ENCODE data around the gene CUX1.

CUX1 gene

DNA sequence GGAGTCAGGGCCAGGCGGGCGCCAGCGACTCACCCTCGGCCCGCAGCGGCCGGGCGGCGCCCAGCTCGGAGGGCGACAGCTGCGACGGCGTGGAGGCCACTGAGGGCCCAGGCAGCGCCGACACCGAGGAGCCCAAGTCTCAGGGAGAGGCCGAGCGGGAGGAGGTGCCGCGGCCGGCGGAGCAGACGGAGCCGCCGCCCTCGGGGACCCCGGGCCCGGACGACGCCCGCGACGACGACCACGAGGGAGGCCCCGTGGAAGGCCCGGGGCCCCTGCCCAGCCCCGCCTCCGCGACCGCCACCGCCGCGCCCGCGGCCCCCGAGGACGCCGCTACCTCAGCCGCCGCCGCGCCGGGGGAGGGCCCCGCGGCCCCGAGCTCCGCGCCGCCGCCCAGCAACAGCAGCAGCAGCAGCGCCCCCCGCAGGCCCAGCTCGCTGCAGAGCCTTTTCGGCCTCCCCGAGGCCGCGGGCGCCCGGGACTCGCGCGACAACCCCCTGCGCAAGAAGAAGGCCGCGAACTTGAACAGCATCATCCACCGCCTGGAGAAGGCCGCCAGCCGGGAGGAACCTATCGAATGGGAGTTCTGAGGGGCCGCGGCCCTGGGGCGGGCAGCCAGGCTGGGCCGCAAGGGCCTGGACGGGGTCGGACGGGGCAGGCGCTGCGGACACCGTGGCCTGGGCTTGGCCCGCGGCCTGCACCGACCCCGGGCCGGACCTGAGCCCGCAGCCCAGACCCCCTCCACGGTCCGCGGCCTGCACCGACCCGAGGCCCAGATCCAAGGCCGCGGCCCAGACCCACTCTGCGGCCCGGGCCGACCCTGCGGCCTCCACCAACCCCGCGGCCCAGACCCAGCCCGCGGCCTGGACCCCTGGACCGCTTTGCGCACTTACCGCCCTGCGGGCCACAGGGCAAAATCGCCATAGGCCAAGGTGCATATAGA lies 431.3 kb downstream of the CUX1 start:
- DNase-seq (ENCODE audit: low spot score), result no peak

DNA sequence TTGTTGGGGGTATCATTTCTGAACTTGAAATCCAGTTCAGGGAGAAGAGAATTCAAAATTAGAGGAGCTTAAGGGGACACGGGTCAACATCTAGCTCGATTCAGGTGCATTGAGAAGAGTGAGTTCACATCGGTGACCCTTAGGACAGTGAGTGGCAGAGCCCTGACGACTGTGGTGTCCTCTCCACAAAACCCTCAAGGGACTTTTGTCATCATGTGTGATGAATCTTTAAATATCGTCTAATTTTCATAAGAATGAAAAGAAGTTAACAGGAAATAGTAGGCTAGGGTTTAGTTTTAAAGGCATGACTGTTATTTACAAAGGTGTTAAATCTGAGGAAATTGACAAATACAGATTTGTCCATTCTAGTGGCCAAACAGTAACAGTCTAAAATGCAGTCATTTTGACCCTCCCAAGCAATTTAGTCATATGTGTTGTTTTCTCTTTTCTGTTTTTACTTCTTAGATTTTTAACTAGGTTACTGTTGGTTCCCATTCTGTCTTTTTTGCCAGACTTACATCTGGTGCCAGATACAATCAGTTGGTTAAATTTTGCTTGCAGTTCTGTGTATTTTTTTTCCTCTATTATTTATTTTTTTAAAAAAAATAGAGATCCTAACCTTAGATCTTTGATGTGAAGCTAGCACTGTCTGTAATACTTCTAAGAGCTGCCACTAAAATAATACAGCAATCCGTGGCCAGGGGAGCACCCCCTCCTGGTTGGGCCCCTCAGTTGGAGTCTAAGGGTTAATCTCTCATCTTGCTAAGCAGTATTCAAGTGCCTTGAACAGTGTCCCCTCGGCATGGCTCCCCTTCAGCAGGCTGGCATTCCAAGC lies 434.3 kb downstream of the CUX1 start:
- no peak for DNase-seq (ENCODE audit: low spot score)

DNA sequence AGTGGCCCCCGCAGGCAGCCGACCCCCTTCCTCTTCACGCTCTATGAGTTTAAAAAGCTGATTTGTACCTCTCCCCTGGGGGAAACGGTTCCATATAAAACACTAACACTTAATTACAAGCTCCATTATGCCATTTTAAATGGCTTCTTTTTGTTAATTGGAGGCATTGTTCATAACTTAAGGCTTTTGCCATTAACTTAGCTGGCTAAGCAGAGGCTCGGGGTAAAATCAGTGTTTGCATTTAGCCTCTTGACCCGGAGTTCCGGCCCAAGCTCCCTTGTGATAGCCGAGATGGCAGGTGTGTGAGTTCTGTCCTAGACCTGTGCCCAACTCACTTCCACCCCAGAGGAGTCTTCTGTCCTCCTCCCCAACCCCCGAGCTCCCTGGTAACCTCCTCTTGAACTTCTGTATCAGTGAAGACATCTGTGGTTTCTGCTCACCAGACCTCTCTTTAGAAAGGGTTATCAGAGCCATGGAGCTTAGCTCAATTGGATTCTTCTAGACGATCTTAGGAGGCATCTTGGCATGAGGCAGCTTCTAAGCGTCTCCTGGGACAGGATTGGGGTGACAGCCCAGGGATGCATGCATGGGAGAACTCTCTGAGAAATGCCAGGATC lies 435.0 kb downstream of the CUX1 start:
- DNase-seq (ENCODE audit: low spot score), result no peak

DNA sequence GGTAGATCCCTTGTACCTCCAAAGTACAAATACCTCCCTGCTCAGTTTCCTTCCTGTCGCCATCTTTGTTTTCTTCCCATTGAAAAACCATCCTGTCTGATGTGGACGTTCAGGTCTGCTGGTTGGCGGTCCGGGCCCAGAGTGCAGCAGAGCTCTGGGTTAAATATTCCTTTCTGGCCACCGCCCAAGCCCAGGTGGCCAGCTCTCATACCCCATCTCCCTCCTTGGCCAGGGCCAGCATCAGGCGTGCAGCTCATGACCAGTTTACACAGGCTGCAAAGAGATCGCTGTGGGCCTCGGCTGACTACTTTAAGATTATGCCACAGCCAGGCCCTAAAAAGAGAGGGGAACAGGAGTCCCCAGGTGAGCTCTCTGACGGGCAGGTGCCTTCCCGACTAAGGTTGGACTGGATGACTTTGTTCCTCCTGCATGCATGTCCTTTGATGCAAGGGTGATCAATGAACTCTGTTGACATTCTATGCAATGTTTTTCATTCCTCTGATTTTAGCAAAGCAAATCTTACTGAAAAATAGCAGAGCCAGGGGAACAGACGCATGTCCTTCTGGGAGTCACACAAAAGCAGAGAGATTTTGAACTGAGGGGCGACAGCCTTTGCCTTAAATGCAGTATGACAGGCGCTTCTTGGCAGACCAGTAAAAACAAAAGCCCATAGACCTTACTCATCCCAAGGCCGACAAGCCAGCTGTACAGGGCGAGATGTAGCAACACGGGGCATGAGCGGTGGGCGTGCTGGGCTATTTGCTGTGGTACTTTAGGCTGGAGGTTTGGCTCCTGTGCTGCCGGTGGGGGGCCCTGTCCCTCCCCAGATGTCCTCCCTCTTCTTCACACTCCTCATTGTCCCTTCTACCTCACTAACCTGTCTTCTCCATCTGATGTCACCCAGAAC lies 435.9 kb downstream of the CUX1 start:
- DNase-seq (ENCODE audit: low spot score), result no peak

DNA sequence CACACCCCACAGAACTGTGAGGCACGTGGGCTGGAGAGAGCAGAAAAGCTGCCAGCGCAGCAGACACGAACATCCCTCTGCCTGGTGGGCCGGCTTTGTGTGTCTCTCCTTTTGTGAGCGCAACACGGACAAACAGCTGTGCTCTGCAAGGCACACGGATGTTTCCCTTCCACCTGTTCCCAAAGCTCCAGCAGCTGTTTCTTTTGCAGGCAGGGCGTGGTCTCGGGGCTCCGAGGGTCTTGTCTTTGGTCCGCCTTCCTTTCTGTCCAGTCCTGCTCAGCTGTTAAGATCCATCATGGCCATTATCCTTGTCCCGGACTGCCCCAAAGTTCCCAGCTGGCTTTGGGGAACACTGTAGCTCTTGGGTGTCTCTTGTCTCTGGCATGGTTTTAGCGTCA lies 436.5 kb downstream of the CUX1 start:
- DNase-seq (ENCODE audit: low spot score), result no peak

DNA sequence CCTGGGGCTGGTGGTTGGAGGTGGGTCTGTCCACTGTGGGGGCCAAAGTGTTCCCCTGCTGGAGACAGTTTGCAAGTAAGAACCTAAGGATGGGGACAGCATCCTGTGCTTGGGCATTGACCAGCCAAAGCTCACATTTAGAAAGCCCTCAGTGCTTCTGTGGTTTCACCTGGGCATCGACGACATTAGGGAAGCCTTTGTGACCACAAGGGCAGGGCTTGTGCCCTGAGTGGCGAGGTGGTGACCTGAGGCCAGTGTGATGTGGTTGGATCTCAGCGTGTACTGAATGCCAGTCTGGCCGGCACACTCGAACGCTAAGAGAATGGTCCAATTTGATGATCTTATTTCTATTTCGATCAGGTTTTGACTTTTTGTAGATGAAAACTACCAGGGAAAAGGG lies 437.1 kb downstream of the CUX1 start:
- no peak for DNase-seq (ENCODE audit: low spot score)

DNA sequence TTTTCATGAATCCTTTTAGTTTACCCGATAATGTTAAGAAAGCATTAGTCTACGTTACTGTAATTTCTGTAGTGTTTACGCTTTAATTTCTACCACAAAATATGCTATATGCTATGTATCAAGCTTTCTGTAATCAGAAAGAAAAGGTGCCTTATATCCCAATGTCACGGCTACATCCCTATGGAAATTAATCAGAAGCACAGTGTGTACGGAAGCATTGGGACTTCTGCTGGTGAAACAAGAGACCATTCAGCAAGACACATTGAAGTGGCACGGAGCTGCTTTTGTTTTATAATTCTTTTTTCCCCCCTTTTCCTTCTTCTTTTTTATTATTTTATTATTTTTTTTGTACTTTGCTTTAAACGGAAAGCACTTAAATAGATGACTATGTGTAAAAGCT lies 438.1 kb downstream of the CUX1 start:
- no peak for DNase-seq (ENCODE audit: low spot score)

DNA sequence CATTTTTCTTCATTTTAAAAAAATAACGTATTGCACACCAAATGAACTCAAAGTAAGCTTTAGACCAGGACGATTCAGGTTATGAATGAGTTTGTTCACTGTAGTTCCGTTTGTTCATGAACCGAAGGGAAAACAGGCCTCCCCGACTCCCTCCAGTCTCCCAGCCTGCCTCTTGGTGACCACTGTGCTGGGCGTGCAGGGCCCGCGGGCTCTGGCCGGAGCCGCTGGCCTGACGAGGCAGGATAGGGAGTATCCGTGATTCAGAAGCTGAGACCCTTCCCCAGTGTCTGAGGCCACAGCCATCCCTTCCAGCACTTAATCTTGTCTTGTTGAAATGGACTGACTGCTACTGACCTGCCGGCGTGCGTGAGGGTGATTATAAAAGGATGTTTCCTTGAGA lies 438.5 kb downstream of the CUX1 start:
- DNase-seq (ENCODE audit: low spot score), result no peak

DNA sequence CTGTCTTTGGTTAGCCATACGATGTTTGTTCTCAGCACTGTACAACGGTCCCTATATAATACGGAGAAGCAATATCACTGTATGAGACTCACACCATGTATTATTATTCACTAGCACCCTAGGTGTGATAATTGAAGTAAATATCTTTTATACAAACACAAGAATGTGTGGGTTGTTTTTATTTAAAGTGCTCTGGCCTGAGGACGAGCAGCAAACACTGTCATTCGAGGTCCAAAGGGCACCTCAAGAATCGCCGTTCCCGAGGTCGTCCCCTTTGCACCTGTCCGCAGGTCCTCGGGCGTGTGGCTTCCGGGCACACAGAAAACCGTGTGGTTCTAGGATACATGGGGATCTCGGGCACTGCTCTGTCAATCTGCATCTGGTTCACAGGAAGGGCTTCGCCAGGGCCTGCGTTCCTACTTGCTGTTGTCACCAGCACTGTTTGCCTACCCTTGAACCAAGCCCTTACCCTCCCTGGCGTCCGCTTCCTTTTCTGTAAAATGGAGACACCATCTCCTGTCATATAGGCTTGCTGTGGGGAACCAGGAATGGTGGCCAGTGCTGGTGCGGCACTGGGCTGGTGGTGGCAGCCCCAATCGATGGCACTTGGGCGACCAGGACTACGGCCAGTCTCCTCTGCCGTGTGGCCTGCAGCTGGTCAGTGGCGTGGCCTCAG lies 440.8 kb downstream of the CUX1 start:
- no peak for DNase-seq (ENCODE audit: low spot score)

DNA sequence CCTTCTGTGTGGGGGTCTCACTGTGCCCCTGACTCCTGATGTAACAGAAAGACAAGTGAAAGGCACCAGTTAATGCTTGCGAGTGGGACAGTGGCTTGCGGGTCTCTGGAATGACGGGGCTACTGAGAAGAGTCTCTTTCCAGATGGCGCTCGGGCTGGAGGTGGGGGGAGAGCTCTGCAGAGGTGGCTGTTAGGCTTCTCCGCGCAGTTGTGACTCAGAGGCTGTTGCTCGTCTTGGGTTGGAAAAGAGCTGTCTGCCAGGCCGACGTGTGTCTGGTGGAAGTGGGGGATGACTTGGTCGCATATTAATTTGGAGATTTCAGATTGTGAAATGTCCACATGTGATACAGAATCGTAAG lies 441.3 kb downstream of the CUX1 start:
- no peak for DNase-seq (ENCODE audit: low spot score)

DNA sequence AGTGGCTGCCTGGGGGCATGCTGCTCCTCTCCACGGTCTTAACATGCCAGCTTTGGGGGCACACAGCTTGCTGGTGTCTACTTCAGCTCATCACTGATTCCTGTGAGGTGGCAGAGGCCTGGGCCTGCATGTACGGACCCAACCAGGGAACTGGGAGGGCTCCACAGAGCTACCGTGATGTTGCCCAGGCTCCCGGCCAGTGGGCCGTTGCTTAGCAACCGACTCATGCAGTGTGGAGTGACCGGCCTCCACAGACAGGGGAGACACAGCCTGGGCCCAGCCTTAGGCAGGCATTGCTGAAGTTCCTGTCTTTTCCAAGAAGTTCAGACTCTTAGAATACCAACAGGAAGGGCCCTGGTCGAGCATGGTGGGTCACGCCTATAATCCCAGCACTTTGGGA lies 443.4 kb downstream of the CUX1 start:
- DNase-seq (ENCODE audit: low spot score), result no peak

DNA sequence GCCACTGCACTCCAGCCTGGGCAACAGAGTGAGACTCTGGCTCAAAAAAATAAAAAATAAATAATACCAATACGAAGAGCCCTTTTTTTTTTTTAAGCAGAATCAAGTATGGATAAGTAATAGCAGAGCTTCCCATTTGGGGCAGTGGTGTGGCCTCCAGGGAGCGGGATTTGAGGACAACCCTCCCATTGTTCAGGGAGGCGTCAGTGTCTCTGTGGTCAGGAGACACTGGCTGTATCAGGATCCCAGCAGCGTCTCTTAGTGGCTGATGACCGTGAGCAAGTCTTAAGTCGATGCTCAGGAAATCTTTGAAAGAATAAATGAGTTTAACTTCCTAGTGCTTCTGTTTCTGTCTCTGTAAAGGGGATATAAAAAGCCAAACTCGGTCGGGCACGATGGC lies 444.0 kb downstream of the CUX1 start:
- DNase-seq (ENCODE audit: low spot score), result no peak

DNA sequence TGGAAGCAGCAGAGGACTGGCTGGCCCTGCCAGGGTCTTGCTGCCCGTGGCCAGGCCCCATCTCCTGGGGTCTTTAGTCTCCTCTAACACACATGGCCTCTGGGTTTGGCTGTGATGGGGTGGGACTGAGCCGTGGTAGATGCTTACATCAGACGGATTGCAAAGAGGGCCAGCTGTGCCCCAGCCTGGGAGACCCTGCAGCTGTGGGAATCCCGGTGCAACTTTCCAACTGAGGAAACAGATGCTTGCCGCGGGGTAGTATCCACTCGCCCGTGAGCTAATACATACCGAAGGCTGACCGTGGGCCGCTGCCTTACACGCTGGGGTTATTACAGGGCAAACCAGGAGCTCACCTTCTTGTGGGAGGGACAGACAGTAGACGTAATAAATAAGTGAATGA lies 445.1 kb downstream of the CUX1 start:
- no peak for DNase-seq (ENCODE audit: low spot score)

DNA sequence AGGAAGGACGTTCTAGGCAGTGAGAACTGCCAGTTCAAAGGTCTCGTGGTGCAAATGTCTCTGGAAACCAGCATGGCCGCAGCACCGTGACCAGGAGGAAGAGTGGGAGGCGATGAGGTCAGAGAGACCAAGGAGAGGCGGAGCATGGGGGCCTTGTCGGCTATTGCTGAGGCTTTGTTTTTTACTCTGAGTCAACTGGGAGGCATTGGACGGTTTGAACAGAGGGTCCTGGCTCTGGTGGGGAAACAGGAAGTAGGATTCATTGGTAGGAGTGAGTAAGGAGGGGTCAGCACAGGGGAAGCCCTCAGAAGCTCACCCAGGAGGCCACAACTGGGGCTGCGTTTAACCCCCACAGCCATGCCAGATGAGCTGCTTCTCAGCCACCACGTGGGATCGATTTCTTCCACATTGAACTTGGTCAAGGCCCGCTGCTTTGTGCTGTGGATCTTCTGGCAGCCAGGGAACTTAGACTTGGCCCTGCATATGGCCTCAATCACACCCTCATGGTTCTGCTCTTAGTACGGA lies 447.0 kb downstream of the CUX1 start:
- no peak for DNase-seq (ENCODE audit: low spot score)

DNA sequence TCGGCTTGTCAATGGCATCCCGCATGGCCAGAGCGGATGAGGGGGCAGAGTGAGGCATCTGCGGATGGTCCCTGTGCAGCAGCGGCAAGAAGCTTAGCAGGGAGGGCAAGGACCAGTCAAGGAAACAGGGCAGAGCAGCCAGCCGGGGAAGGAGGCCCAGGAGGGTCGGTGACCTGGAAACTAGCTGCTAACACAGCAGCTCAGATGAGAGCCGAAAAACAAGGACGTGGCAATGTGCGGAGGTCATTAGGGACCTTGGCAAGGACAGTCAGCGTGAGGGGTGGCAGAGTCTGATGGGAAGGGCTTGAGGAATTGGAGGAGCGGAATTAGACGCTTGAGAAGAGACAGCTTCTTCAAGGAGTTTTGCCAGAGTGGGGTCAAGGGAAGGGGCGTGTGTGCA lies 449.1 kb downstream of the CUX1 start:
- DNase-seq (ENCODE audit: low spot score), result no peak

DNA sequence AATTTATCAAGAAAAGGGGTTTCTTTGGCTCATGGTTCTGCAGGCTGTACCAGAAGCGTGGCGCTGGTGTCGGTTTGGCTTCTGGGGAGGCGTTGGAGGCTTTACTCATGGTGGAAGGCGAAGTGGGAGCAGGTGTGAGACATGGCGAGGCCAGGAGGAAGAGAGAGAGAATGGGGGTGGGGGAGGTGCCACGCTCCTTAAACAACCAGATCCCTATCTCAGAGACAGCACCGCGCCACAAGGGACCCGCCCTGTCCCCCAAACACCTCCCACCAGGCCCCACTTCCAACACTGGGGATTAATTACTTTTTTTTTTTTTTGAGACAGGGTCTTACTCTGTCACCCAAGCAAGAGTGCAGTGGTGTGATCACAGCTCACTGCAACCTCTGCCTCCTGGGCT lies 451.2 kb downstream of the CUX1 start:
- DNase-seq (ENCODE audit: low spot score), result no peak

DNA sequence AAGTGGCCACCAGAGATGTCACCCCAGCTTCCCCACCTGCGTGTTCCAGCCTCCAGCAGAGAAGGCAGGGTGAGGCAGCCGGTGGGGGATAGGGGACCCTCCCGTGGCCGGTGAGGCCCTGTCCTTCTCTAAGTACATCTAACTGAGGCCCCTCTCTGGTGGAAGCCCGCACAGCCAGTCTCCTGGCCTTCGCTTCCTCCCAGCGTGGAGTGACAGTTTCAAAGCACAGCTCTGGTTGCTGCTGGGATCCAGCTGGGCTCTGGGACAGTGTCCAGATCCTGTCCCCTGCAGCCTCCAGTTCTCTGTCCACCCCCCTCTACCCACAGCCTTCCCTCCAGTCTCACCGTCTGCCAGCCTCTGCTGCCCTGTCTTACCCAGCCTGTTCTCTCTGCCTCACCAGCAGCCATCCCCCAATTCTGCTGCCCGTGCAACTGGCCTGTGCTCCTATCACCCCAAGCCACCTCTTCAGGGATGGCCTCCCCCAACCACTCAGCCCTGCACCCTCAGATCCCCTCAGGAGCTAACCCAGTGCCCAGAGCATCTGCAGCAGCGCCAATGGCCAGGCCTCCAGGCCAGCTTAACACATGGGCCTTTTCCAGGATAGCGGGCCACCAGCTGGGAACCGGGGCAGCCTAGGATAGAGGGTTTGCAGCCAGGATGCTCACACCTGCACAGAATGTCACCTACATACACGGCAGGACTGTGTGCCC lies 452.9 kb downstream of the CUX1 start:
- no peak for DNase-seq (ENCODE audit: low spot score)

DNA sequence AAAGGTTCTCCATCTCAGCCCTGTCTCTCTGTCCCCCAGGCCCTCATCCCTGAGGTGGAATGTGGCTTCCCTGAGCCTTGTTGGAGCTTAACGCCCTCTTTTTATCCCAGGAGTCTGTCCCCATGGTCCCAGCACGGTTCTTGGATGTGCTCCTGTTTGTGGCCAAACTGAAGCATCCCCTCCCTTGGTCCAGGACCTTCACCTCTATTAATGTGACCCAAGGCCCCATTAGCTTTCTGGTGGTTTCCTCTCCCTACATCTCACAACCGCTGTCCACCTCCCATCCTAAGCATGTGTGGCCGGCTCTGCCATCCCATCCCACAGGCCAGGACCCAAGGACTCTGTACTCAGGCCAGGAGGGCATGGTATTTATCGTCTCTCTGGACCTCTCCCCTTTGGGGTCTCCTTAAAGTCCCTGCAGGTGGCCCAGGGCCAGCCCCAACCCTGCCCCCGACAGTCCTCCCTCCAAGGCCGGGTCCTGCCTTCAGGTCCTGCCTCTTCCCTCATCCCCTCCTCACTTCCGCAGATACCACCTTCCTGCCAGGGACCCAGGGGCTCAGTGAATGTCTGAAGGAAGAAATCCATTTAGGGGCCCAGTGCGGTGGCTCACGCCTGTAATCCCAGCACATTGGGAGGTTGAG lies 453.9 kb downstream of the CUX1 start:
- no peak for DNase-seq (ENCODE audit: low spot score)

DNA sequence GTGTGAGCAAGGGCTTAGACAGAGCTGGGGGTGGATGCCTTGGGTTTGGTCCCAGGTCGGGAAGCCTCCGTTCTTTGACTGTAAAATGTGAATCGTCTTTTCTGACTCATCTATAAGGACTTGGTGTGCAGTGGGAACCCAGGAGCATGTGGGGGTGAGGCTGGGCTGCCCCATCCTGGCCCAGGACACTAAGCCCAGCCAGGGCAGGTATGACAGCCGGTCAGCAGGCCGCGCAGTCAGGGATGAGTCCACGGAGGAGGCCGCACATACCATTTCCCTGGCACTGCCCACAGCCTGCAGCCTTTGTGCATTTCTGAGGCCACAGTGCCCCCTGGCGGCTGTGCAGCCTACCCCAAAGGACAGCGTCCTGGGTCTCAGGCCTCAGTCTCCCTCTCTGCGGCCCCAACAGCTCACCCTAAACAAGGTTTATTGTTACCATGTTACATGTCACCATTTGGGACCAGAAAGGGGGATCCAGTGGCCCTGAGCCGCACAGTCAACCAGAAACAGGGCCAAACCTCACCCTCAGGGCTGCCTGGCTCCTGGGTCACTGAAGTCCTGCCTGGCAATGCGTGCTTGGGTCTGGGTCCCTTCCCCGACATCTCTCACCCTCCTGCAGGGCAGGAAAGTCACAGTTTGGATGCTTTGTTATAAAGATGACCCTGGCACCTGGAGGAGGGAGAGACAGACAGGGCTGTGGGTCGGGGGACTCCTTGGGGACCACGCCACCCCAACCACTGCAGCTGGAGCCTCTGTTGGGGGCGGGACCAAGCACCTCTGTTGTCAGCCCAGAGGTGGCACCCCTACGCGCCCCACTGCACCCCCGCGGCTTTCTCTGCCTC lies 454.9 kb downstream of the CUX1 start:
- DNase-seq (ENCODE audit: low spot score), result peak; percentile 64
